DND-41 (cell line): ENCODE results near the gene PLPP3.

Experiments used
- CTCF ChIP-seq: IDR thresholded peaks from 2 replicates; pipeline ENCODE4 v1.5.1; 2012; ENCODE audit warnings: borderline replicate concordance, low read length, moderate library complexity, mild to moderate bottlenecking; ENCODE audit not compliant: poor library complexity, severe bottlenecking; ENCODE audit errors: extremely low read depth
- EZH2 ChIP-seq: IDR thresholded peaks from 3 replicates; pipeline ENCODE4 v1.6.1; 2012; ENCODE audit warnings: borderline replicate concordance, low read depth, mild to moderate bottlenecking, moderate library complexity, low read length, inconsistent platforms; ENCODE audit not compliant: severe bottlenecking

GRCh38 chr1:56469640-56470371, 109.6 kb downstream of the PLPP3 start:
- no peak for TF ChIP-seq CTCF
- no peak for TF ChIP-seq EZH2
